GM19043 (cell line): ENCODE data around the gene ZDHHC19.
"Not testable (repeated sequence)": the region's sequence is repeated elsewhere in the genome, so short reads cannot be mapped to it uniquely, and the experiment has no call there.

Experiments
- ATAC-seq: cut with Tn5 transposase; IDR thresholded peaks from one replicate; pipeline ENCODE4 v1.9.1; 2021; ENCODE audit warnings: low read depth; ENCODE audit not compliant: unreplicated experiment

ZDHHC19 gene

GRCh38 chr3:196205442-196206205 lies 5.6 kb downstream of the ZDHHC19 start:
- not testable (repeated sequence) for ATAC-seq

- ATAC-seq = no peak
Measured at GRCh38 chr3:196203846-196204245, 7.4 kb downstream of the ZDHHC19 start.

- ATAC-seq = no peak
Measured at GRCh38 chr3:196202516-196202970, 8.7 kb downstream of the ZDHHC19 start.

- no peak for ATAC-seq
Measured at GRCh38 chr3:196198771-196199753, 12.1 kb downstream of the ZDHHC19 start.

GRCh38 chr3:196198081-196198675 lies 13.0 kb downstream of the ZDHHC19 start:
- no peak for ATAC-seq

GRCh38 chr3:196197524-196197923 lies 13.7 kb downstream of the ZDHHC19 start:
- no peak for ATAC-seq

GRCh38 chr3:196195664-196196265 lies 15.4 kb downstream of the ZDHHC19 start:
- ATAC-seq = no peak

GRCh38 chr3:196194542-196194915 lies 16.7 kb downstream of the ZDHHC19 start:
- ATAC-seq = no peak

GRCh38 chr3:196193736-196194541 lies 17.3 kb downstream of the ZDHHC19 start:
- ATAC-seq = no peak

GRCh38 chr3:196193133-196193735 lies 18.0 kb downstream of the ZDHHC19 start:
- ATAC-seq = no peak

GRCh38 chr3:196192524-196193051 lies 18.6 kb downstream of the ZDHHC19 start:
- ATAC-seq = no peak

- peak; percentile 38 for ATAC-seq
Measured at GRCh38 chr3:196192036-196192523, 19.1 kb downstream of the ZDHHC19 start.

- no peak for ATAC-seq
Measured at GRCh38 chr3:196189566-196190347, 21.4 kb downstream of the ZDHHC19 start.

GRCh38 chr3:196186651-196187573 lies 24.3 kb downstream of the ZDHHC19 start:
- peak; percentile 49 for ATAC-seq

GRCh38 chr3:196184881-196185280 lies 26.3 kb downstream of the ZDHHC19 start:
- no peak for ATAC-seq

- not testable (repeated sequence) for ATAC-seq
Measured at GRCh38 chr3:196184169-196184432, 27.1 kb downstream of the ZDHHC19 start.

- no peak for ATAC-seq
Measured at GRCh38 chr3:196181127-196181546, 30.1 kb downstream of the ZDHHC19 start.
